OCI-LY7 (cell line): ENCODE results near the gene SLC5A9. TPM values are rescaled to one million over a fixed set of nuclear protein-coding genes. Genes with fewer than 3 reads are reported as not detected.

Experiments
- BruUV-seq: library from RNA; stranded (reverse); fragments of 400-500 nt; replicated peaks from 2 replicates; lab custom pipeline; 2021; lab: Mats Ljungman, UMichigan
- CTCF ChIA-PET: fragments of 300-600 bp; sonication (Branson Sonifier 250); formaldehyde crosslinking; loops from one replicate; lab custom pipeline; 2022; ENCODE audit warnings: antibody characterized with exemption; ENCODE audit not compliant: unreplicated experiment; lab: Charles Lee
- POLR2A ChIA-PET: fragments of 300-600 bp; sonication (Branson Sonifier 250); formaldehyde crosslinking; loops from one replicate; lab custom pipeline; 2022; ENCODE audit warnings: antibody characterized with exemption; lab: Charles Lee
- DNase-seq: peaks from one replicate; pipeline ENCODE4 v3.0.0-alpha.2; 2015; ENCODE audit warnings: low spot score
- H2AFZ ChIP-seq: fragments of 200-600 bp; sonication (generic), shearing (Covaris generic); 2 replicates; pipeline ENCODE4 v1.6.1; 2014; ENCODE audit warnings: mild to moderate bottlenecking, antibody characterized with exemption, low read length, moderate library complexity
- H3K27ac ChIP-seq: fragments of 200-600 bp; sonication (generic); 2 replicates; pipeline ENCODE4 v1.5.1; 2014; ENCODE audit warnings: mixed run types, low read depth, mild to moderate bottlenecking, moderate library complexity, low read length, inconsistent platforms; ENCODE audit not compliant: poor library complexity, severe bottlenecking
- H3K36me3 ChIP-seq: fragments of 200-600 bp; sonication (generic); 2 replicates; pipeline ENCODE4 v1.6.1; 2014; ENCODE audit warnings: mild to moderate bottlenecking, antibody characterized with exemption, low read length, moderate library complexity, mixed read lengths; ENCODE audit not compliant: insufficient read depth
- H3K4me1 ChIP-seq: fragments of 200-600 bp; sonication (generic); 2 replicates; pipeline ENCODE4 v1.5.1; 2014; ENCODE audit warnings: mild to moderate bottlenecking, low read length; ENCODE audit not compliant: insufficient read depth, poor library complexity, severe bottlenecking
- H3K4me2 ChIP-seq: fragments of 200-600 bp; sonication (generic); 2 replicates; pipeline ENCODE4 v1.6.1; 2014; ENCODE audit warnings: mild to moderate bottlenecking, low read length
- H3K4me3 ChIP-seq: fragments of 200-600 bp; sonication (generic); 2 replicates; pipeline ENCODE4 v1.5.1; 2014; ENCODE audit warnings: mild to moderate bottlenecking, low read depth, low read length; ENCODE audit not compliant: poor library complexity, severe bottlenecking
- H3K79me2 ChIP-seq: fragments of 200-600 bp; sonication (generic); 2 replicates; pipeline ENCODE4 v1.6.1; 2016; ENCODE audit warnings: low read depth, mild to moderate bottlenecking, low read length, moderate library complexity, mixed read lengths; ENCODE audit not compliant: insufficient read depth
- H3K9me2 ChIP-seq: fragments of 200-600 bp; sonication (generic); 2 replicates; pipeline ENCODE4 v1.6.1; 2016; ENCODE audit warnings: mild to moderate bottlenecking, low read length, mixed read lengths; ENCODE audit not compliant: insufficient read depth
- H3K9me3 ChIP-seq: fragments of 200-600 bp; sonication (generic); 2 replicates; pipeline ENCODE4 v1.6.1; 2014; ENCODE audit warnings: mild to moderate bottlenecking, mixed run types, low read length, mixed read lengths
- H4K20me1 ChIP-seq: fragments of 200-600 bp; sonication (generic); 2 replicates; pipeline ENCODE4 v1.6.1; 2014; ENCODE audit warnings: mild to moderate bottlenecking, antibody characterized with exemption, low read length, moderate library complexity, mixed read lengths; ENCODE audit not compliant: insufficient read depth
- CTCF ChIP-seq: fragments of 200-600 bp; sonication (generic); conservative IDR thresholded peaks from 2 replicates; pipeline ENCODE4 v1.5.1; 2014; ENCODE audit warnings: mild to moderate bottlenecking, antibody characterized with exemption, low read length, moderate library complexity, mixed read lengths
- EZH2phosphoT487 ChIP-seq: fragments of 200-600 bp; sonication (generic); IDR thresholded peaks from 2 replicates; pipeline ENCODE4 v1.6.1; 2018; ENCODE audit warnings: low read depth, borderline replicate concordance, mild to moderate bottlenecking, mixed run types, antibody characterized with exemption, low read length, moderate library complexity, mixed read lengths
- intact Hi-C: fragments of 100-400 bp; cut with micrococcal nuclease; formaldehyde crosslinking; loops from one replicate; pipeline ENCODE4 v1.10.0; 2022; ENCODE audit not compliant: unreplicated experiment
- total RNA-seq, 2 experiments: library from RNA; depleted of rRNA in 1 of 2; stranded (reverse); fragments of >200 nt in 1 of 2; shearing (Covaris generic) in 1 of 2; gene quantifications; 2 replicates each; pipeline ENCODE4 v1.2.3, GENCODE V29; 2014 to 2022

SLC5A9 gene
- total RNA-seq, 2 experiments from 2014 or later = not detected

GRCh38 chr1:48187969-48188563 is 34.5 kb upstream of the SLC5A9 start:
- DNase-seq = peak; percentile 18
- Histone ChIP-seq H3K4me2 (no peak overlapping the region), H4K20me1 (no peaks in the 10 kb centered on the region), H3K9me3 (peaks cover 15% of the 10 kb centered on the region), H3K9me2 (no peaks in the 10 kb centered on the region), H3K36me3 (no peaks in the 10 kb centered on the region), H3K4me3 (no peak overlapping the region), H3K4me1 (no peaks in the 10 kb centered on the region), H2AFZ (no peak overlapping the region), H3K79me2 (no peaks in the 10 kb centered on the region), H3K27ac (no peak overlapping the region)
- ChIA-PET CTCF (no interaction called here), POLR2A (no interaction called here)
- intact Hi-C loops = no loop called here
- no peak for TF ChIP-seq EZH2phosphoT487
- no peak for TF ChIP-seq CTCF
- no TSS peak for BruUV-seq

- H3K4me3 ChIP-seq = no peak overlapping the region
- BruUV-seq = no TSS peak
- H3K9me3 ChIP-seq = peaks cover 15% of the 10 kb centered on the region
- H4K20me1 ChIP-seq = no peaks in the 10 kb centered on the region
- H3K27ac ChIP-seq = no peak overlapping the region
- H2AFZ ChIP-seq = no peak overlapping the region
- DNase-seq = no peak
- no peaks in the 10 kb centered on the region for H3K4me1 ChIP-seq
- H3K36me3 ChIP-seq = no peaks in the 10 kb centered on the region
- CTCF ChIA-PET = interaction anchor here (0.9 kb wide), 1 partner anchor 12 kb away, joined by 3 read pairs; no protein-coding TSS in a partner anchor
- POLR2A ChIA-PET = no interaction called here
- no peak overlapping the region for H3K4me2 ChIP-seq
- no peaks in the 10 kb centered on the region for H3K9me2 ChIP-seq
- H3K79me2 ChIP-seq = no peaks in the 10 kb centered on the region
- intact Hi-C loops = no loop called here
- no peak for TF ChIP-seq CTCF
These were observed 31.6 kb upstream of the SLC5A9 start for GRCh38 chr1:48190881-48191280.

GRCh38 chr1:48194801-48195200 is 27.7 kb upstream of the SLC5A9 start:
- Histone ChIP-seq H3K9me3 (no peaks in the 10 kb centered on the region), H3K27ac (no peak overlapping the region), H3K36me3 (no peaks in the 10 kb centered on the region), H3K4me3 (no peak overlapping the region), H3K79me2 (no peaks in the 10 kb centered on the region), H4K20me1 (no peaks in the 10 kb centered on the region), H3K4me2 (no peak overlapping the region), H2AFZ (no peak overlapping the region), H3K4me1 (no peaks in the 10 kb centered on the region), H3K9me2 (no peaks in the 10 kb centered on the region)
- ChIA-PET POLR2A (no interaction called here), CTCF (no interaction called here)
- no peak for DNase-seq
- BruUV-seq = no TSS peak
- TF ChIP-seq EZH2phosphoT487 = no peak
- no peak for TF ChIP-seq CTCF
- intact Hi-C loops = no loop called here
